Measurements from ENCODE around the gene TTLL11.

TTLL11 gene

DNA sequence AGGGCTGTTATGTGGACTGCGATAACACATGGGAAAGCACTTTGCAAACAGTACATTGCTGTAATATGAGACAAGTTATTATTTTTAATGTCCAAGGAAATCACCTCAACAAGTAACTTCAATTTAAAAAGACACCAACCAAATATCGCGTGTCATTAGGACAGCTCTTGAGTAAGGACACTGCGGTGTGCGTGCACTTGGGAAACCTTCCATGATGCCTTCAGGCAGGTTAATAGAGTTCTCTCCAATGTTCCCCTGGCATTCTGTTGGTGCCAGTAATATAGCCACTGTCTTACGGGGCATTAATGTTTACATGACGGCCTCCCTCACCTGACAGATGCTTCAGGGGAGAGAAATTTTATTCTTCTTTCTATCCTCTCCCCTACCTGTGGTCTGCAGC, 42.9 kb downstream of the TTLL11 start:
- DNase-seq (ENCODE audit: low read depth in 2 of 2): no peak

DNA sequence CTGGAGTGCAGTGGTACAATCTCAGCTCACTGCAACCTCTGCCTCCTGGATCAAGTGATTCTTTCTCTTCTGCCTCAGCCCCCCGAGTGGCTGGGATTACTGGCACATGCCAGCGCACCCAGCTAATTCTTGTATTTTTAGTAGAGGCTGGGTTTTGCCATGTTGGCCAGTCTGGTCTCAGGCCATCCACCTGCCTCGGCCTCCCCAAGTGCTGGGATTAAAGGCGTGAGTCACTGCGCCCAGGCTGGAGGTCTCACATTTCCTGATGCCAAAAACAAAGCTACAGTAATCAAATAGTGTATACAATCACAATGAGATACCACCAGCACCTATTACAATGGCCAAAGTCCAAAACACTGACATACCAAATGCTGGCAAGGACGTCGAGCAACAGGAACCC, 51.1 kb downstream of the TTLL11 start:
- DNase-seq (ENCODE audit: low read depth in 2 of 2): no peak

DNA sequence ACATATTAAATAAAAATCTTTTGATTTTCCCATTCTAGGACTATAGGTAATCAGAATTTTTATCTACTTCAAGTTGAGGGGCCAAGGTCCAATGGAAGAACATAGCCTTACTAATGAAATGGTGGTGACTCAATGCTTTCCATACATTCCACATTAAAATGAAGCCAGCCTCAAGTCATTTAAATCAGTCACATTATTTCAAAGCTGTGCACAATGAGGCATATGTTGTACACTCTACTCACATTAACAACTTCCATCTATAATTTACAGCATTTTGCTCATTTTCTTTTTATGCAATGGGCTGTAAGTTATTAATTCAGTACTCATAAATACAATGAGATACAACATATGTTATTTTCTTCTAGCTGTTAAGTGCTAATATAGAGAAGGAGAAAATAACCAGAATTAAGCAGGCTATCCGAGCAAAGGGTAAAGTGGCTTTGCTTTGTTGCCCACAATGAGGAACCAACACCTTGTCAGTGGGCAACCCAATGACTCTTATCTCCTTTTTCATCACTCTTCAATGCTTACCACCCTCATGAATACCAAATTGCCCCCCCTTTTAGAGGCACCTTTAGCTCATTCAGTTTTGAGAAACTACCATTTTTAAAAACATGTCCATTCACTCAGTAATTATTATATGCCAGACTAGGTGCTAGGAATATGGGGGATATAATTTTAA, 52.4 kb downstream of the TTLL11 start:
- DNase-seq (ENCODE audit: low read depth in 2 of 2): no peak

DNA sequence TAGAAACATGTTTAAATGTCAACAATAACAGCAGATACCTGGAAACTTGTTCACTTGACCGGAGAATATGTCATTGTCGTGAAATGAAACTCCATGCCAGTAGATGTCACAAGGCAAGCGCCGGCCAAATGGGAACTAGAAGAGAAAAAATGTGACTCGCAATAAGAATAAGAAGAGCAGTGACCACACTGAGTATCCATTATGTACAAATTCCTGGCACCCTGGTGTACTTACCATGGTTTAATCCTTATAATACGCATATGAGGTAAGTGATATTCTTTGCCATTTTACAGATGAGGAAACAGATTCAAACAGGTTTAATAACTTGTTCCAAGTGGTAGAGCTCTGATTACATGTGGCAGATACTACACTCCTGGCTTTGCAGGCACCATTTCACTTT, 53.9 kb downstream of the TTLL11 start:
- no peak for DNase-seq (ENCODE audit: low read depth in 2 of 2)

DNA sequence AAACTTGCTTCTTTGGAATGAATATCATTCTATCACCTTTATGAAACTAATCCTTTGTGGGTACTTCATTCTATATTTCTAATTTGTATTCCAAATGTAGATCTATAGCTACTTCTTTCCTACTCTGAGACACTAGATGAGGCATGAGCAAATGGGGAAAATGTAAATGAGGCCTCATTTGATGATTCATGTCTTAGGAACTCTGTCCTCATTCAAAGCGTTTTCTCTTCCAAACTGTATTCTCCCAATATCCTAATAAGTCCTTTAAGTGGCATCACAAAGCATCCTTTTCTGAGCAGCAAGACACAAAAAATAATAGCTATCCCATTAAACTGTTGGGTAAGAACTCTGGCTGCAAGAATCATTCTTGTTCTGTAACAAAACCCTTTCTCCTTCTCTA, 56.1 kb downstream of the TTLL11 start:
- DNase-seq (ENCODE audit: low read depth in 2 of 2): no peak

DNA sequence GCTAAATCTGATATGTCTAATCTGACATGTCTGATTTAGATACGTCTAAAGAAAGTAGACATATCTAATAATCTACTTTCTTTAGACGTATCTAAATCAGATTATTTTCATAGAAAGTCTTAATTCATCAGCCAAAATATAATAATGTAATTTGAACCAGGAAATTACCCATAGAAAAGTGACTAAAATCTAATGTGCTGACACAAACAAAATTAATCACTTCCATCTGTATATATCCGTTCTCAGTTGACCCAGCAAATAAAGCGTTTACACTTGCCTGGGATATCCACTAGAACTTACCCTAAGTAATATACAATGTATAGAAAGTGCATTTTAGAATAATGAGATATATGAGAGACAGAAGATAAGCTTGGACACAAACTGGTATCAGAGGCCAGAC, 56.7 kb downstream of the TTLL11 start:
- no peak for DNase-seq (ENCODE audit: low read depth in 2 of 2)

DNA sequence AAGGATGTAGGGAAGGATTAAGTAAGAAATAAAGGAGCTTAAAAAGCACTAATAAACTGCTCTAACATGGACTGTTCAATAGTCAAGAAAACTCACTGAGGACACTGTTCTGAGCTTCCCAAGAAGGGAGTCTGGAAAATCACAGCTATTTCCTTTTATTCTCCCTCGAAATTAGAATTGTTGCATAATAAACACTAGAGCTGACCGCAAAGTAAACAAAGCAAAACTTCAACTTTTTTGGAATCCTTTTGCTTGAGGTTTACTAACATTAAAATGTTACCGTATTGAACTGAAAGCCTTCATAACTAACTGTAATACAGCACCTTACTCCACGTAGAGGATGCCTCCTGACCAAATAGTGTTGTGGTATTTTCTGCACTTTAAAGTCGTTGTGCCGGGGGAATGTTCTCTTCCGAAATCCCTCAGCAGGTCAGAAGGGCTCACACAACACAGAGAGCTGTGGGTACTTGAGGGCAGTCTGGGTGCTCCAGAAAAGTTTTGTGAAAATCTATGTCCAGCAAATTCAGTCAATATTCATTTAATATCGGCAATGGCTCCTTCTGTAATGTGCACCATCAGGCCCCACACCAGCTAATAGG, 59.2 kb downstream of the TTLL11 start:
- no peak for DNase-seq (ENCODE audit: low read depth in 2 of 2)

DNA sequence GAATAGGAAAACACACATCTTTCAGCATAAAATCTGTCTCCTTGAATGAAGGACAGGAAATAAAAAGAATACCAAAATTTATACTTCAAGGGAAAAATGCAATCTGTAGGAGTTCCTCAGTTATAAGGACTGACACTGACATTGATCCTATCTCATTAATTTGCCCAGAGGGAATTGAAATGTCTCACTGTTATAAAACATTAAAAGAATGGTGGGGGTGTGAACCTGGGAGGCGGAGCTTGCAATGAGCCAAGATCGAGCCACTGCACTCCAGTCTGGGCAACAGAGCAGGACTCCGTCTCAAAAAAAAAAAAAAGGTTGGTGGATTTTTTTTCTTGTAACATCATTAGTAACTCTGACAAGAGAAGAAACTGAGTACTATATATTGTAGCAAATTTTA, 60.8 kb downstream of the TTLL11 start:
- DNase-seq (ENCODE audit: low read depth in 2 of 2): no peak

DNA sequence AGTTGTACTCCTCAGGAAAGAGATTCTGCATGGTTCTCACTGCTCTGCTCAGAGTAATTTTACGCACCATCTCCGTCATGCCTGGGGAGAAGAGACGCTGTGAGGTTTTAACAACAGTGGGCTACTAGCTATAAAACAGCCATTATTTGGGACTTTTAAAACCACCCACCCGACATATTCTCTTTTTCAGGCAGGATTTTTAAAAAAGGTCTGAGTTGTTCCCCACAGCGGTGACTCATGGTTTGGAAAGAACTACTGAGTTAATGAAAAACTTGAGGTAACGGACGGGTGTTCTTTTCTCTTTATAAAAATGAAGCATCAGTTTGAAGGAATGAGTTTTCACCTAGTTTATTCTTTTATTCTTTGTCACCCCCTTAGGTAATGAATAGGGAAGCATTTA, 61.3 kb downstream of the TTLL11 start:
- no peak for DNase-seq (ENCODE audit: low read depth in 2 of 2)

DNA sequence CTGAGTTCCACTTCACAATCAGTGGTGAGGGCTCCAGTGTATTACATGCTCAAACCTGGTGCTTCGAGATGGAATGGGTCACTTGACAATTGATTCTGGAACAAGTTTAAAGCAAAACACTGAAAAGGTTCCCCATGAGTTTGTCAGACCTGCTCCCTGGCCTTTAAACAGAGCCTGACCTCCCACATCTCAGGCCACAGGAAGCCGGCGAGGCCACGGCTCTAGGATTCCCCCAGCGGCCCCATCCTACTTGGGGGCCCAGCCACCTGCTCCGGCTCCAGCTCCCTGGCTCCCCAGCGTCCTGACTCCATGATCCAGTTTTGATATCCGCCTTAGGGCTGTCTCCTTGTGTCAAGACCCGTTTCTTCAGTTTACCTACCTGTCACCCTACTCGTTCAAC, 62.0 kb downstream of the TTLL11 start:
- DNase-seq (ENCODE audit: low read depth in 2 of 2): no peak

DNA sequence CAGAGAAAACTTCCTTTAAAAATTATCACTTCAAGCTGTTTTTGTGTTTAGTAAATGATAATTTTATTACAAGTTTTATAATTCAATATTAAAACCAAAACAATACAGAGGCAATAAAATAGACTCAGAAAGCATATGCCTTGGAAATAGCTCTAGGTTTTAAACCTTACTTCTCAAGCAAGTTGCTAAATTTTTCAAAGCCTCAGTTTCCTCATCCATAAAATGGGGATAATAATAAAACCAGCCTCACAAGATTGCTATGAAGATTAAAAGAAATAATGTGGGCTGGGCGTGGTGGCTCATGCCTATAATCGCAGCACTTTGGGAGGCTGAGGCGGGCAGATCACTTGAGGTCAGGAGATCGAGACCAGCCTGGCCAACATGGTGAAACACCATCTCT, 62.8 kb downstream of the TTLL11 start:
- no peak for DNase-seq (ENCODE audit: low read depth in 2 of 2)

DNA sequence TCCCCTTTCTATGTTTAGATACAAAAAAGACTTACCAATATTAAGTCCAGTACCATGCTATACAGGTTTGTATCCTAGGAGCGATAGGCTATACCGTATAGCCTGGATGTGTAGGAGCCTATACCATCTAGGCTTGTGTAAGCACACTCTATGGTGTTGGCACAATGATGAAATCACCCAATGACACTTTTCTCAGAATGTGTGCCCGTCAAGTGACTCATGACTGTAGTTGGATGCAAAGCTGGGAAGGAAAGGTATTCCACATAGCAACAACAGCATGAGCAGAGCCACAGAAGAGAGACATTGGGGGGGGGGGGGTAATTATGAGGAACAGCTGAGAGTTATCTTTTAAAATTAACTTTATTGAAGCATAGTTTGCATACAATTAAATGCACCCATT, 63.2 kb downstream of the TTLL11 start:
- DNase-seq (ENCODE audit: low read depth in 2 of 2): no peak

DNA sequence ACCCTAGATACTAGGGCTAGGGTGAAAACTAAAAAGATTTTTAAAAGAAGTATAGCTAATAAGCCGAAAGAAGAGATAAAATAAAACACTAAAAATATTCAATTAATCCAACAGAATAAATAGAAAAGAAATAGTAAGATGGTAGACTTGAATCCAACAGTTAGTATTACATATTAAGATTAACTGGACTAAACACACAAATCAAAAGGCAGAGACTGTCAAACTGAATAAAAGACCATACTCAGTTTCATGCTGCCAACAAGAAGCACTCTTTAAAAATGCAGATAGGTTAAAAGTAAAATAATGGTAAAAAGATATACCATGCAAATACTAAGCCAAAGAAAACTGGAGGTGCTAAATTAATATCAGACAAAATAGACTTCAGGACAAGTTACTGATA, 65.0 kb downstream of the TTLL11 start:
- no peak for DNase-seq (ENCODE audit: low read depth in 2 of 2)

DNA sequence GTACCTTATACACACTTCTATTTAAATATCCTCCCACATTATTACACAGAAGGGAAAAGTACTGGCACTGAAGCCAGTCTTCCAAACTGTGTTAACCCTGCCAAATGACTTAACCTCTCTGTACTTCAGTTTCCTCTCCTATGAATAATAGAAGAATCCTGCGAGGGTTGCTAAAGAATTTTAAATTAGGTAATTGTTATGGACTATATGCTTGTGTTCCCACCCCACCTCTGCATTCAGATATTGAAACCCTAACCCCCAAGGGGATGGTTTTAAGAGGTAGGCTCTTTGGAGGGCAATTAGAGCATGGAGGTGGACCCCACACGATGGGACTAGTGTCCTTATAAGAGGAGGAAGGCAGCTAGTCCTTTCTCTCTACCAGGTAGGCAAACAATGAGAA, 72.7 kb downstream of the TTLL11 start:
- no peak for DNase-seq (ENCODE audit: low read depth in 2 of 2)

DNA sequence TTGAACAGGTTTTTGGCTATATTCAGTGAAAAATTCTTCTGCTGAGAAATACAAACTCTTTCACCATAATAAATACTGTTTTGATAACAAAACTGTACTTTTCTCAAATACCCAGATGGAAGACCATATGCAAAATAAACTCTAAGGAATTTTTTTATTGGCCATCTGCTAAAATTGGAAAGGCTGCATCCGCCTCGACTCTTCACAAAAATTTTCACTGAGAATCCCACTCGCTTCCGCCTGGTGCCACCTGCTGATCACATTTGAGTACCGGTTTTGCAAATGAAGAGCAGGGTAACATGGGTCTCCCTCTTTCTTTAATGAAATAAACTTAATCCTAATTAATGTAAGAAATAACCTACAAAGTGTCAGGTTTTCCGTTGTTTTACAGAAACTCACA, 76.4 kb downstream of the TTLL11 start:
- no peak for DNase-seq (ENCODE audit: low read depth in 2 of 2)

DNA sequence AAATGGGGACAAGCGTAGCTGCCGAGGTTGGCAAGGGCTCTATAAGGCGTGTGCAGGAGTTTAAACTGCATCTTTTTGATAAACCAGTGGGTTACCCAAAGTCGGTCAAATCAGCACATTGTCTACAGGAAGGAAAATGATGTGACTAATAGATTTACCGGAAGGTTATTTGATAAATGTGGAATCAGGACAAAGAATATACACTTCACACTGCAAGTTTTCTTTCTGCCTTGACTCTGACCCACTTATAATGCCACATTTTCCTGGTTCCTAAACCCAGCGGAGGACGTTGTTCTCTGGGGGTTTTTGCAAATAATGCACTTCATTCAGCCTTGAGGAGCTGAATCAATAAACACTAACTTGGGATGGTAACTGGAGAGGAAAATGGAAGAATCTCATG, 76.8 kb downstream of the TTLL11 start:
- no peak for DNase-seq (ENCODE audit: low read depth in 2 of 2)

DNA sequence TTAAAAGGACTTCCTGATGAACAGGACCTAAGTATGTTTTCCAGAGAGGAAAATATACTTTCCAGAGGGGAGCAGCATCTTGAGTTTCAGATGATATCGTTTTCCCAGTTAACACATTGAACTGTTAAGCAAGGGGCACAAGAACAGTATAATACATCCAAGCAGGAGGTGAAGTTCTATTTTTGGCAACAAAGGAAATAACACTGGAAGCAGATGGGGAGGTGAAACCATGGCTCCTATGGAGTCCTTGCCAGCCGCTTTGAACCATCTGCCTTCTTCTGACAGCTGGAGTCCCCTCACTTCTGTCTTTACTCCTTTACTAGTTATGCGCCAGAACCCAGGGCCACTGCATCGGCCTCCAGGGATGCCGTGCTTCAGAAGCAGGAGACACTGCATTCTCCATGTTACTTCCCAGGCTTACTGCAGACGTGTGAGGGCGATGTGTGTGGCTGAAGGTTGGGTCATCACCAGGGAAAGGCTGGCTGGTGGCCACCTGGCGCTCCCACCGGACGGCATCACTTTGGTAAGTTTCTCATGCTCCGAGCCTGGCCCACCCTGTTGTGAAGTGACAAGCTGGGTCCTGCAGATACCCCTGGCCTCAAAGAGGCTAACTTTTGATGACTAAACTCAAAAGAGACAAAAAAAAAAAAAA, 77.8 kb downstream of the TTLL11 start:
- no peak for DNase-seq (ENCODE audit: low read depth in 2 of 2)

DNA sequence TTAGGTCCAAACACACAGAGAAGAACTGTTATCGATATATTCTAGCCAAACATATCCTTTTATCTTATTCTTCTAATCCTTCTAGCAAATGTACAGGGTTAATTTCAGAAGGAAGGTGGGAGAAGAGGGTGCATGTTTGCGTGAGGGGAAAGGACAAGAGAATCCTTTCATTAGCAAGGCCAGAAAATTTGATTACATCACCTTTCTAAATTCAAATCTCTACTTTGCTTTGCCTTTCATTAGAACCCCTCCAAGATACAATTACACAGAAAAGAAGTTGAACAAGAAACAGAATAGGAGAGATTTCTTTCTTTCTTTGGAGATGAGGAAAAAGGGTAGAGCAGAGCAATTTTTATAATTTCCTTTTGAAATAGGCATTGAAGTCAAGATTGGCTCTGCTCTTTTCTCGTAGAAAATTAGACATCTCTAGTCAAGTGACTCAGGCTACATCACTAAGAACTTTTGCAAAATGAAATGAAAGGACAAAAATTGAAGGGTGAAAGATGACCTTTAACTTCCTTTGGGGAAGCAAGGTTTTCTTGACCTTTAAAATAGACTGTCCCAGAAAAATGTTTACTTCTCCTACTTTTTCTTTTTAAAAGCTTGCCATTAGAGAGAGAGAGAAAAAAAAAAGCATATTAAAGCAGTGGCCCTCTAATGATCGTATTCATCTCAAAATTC, 81.2 kb downstream of the TTLL11 start:
- no peak for DNase-seq (ENCODE audit: low read depth in 2 of 2)

DNA sequence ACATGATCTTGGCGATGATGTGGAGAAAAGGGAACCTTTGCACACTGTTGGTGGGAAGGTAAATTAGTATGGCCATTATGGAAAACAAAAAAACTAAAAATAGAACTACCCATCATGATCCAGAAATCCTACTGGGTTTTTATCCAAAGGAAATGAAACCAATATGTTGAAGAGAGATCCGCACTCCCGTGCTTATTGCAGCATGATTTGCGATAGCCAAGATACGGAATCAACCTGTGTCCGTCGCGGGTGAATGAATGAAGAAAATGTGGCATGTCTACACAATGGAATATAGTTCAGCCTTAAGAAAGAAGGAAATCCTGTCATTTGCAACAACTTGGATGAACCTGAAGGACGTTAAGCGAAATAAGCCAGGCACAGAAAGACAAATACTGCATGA, 84.5 kb downstream of the TTLL11 start:
- no peak for DNase-seq (ENCODE audit: low read depth in 2 of 2)

DNA sequence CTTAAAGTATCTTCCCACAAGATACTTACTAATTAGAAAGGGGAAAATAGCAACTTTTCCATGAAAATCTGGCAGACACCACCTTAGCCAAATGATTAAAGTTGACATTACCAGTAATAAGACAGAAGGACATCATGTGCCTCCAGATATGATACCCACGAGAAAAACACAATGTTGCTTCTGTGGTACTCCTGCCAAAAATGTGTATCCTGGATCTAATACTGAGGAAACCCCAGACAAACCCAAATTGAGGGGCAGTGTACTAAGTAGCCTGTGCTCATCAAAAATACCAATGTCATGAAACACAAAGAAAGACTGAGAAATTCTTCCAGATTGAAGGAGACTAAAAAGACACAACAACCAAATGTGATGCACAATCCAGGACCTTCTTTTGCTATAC, 85.3 kb downstream of the TTLL11 start:
- DNase-seq (ENCODE audit: low read depth in 2 of 2): no peak

DNA sequence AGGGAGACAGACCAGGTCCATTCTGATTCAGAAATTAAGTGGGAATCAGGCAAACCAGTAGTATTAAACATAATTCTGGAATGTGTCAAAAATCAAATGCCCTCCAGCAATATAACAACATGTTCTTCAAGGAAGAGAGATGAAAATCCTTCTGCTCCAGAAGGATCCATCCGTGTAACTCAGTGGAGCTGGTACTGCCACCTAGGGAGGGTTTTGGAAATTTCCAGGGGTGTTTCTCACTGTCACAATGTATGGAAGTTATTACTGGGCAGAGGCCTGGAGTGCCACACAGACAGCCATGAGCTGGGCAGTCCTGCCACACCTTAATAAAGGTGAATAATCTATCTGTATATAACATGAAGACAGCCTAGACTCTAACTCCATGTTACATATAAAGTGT, 87.5 kb downstream of the TTLL11 start:
- DNase-seq (ENCODE audit: low read depth in 2 of 2): no peak

DNA sequence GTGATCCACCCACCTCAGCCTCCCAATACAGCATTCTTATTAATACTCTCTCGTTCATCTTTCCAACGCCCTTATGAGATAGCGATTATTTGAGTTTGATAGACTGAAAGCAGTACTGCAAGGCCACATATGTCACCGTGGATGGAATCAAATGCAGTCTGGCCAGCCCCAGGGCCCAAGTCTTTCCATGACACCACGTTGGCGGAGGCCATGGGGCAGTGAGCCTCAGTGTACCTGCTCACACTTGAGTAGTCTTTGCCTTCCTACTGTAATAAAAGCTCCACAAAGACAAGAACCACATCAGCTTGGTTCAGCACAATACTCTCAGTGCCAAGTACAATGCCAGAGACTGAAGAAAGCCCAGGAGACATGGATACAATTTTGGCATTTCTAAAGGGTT, 88.5 kb downstream of the TTLL11 start:
- no peak for DNase-seq (ENCODE audit: low read depth in 2 of 2)

Data from stimulated activated CD8-positive, alpha-beta memory T cell treated with anti-CD3 and anti-CD28 coated beads, Interleukin-2, amount 100 ng/mL, for 1 hour (primary cell).